ENCODE measurements around the gene HSPA12B. TPM values are rescaled to one million over a fixed set of nuclear protein-coding genes. Genes with fewer than 3 reads are reported as not detected.

Gene HSPA12B
- polyA plus RNA-seq, 1 of the 3 experiments (the other 2 are of a cell fraction) = 0.46 TPM

DNA sequence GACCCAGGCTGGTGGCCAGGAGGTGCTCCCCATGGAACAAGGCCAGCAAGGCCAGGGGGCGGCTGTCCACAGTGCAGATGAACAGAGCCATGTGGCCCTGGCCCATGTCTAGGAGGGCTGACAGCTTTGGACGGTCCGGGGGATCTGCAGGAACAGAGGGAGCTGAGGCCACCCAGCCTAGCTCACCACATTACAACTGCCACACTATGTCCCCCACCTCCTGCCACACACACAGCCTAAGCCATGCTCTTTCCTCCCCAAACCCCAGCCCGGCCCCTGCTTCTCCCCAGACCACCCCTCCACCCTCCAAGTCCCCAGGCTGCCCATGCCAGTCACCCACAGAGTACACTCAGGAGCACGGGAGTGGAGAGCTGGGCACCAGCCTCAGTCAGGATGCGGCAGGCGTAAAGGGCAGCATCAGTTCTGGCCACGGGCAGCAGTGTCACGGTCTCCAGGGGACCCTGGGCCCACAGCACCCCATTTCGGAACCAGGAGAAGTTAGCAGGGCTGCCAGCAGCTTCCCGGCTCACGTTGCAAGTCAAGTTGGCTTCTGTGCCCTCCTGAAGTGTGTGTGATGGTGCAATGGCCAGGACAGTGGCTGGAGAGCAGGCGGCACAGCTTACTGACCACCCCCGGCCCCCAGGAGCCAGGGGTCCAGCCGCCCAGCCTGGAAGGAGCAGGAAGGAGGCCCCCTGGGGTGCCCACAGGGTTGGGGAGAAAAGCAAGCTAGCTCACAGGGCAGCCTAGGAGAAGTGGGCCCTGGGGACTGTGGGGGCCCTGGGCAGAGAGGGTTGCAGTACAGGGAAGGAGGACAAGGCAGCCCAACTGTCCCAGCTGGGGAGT is 35.5 kb upstream of the HSPA12B start (continued):
- no peak for TF ChIP-seq IRF3 (IDR thresholded peaks at IDR 0.05; ENCODE audit: low read depth, low read length)
- no peak for TF ChIP-seq RCOR1 (IDR thresholded peaks at IDR 0.05; ENCODE audit: low read length)
- TF ChIP-seq, protein P1, sequence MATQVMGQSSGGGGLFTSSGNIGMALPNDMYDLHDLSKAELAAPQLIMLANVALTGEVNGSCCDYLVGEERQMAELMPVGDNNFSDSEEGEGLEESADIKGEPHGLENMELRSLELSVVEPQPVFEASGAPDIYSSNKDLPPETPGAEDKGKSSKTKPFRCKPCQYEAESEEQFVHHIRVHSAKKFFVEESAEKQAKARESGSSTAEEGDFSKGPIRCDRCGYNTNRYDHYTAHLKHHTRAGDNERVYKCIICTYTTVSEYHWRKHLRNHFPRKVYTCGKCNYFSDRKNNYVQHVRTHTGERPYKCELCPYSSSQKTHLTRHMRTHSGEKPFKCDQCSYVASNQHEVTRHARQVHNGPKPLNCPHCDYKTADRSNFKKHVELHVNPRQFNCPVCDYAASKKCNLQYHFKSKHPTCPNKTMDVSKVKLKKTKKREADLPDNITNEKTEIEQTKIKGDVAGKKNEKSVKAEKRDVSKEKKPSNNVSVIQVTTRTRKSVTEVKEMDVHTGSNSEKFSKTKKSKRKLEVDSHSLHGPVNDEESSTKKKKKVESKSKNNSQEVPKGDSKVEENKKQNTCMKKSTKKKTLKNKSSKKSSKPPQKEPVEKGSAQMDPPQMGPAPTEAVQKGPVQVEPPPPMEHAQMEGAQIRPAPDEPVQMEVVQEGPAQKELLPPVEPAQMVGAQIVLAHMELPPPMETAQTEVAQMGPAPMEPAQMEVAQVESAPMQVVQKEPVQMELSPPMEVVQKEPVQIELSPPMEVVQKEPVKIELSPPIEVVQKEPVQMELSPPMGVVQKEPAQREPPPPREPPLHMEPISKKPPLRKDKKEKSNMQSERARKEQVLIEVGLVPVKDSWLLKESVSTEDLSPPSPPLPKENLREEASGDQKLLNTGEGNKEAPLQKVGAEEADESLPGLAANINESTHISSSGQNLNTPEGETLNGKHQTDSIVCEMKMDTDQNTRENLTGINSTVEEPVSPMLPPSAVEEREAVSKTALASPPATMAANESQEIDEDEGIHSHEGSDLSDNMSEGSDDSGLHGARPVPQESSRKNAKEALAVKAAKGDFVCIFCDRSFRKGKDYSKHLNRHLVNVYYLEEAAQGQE (IDR thresholded peaks at IDR 0.05; ENCODE audit: low read depth, low read length) = no peak
- TF ChIP-seq FOXM1 (IDR thresholded peaks at IDR 0.05; ENCODE audit: low read depth) = no peak
- TF ChIP-seq FOSL2 (IDR thresholded peaks at IDR 0.05; ENCODE audit: borderline replicate concordance, low read depth) = no peak
- no peak for TF ChIP-seq FOXJ3 (CRISPR knock-in tag; IDR thresholded peaks at IDR 0.05)
- no peak for TF ChIP-seq USF1 (IDR thresholded peaks at IDR 0.05; ENCODE audit: borderline replicate concordance, low read depth)

GRCh38 chr20:3697588-3698305 is 34.7 kb upstream of the HSPA12B start:
- H3K27ac ChIP-seq (ENCODE audit: low read depth in 2 of 2, low read length in 1 of 2) = no peak overlapping the region
- H3K4me1 ChIP-seq (ENCODE audit: control insufficient read depth in 1 of 2, insufficient read depth in 2 of 2, low read depth in 1 of 2, low read length in 1 of 2) = no peaks in the 10 kb centered on the region
- no peaks in the 10 kb centered on the region for H3F3A ChIP-seq (replicated peaks; ENCODE audit: insufficient read depth)
- H3K36me3 ChIP-seq (replicated peaks in 1 of 2; ENCODE audit: control insufficient read depth in 1 of 2, insufficient read depth in 2 of 2, low read length in 1 of 2) = no peaks in the 10 kb centered on the region
- WGBS (ENCODE audit: low lambda C conversion rate) = 48% methylated on average over 8 of the region's 18 CpGs
- DNase-seq = no peak
- H3K4me2 ChIP-seq = no peak overlapping the region
- no peaks in the 10 kb centered on the region for H3K9me3 ChIP-seq
- TF ChIP-seq EP300 (IDR thresholded peaks at IDR 0.05; ENCODE audit: borderline replicate concordance in 1 of 2, low read depth in 1 of 2, low read length in 1 of 2) = no peak
- no peak for TF ChIP-seq TCF12 (IDR thresholded peaks at IDR 0.05)
- no peak for TF ChIP-seq MEF2A (IDR thresholded peaks at IDR 0.05; ENCODE audit: borderline replicate concordance, low read depth)
- TF ChIP-seq PBX3 (IDR thresholded peaks at IDR 0.05) = no peak
- ChIA-PET CTCF (interaction anchor here (0.7 to 5.8 kb wide), 6 partner anchors 10 to 134 kb away, joined by 3 to 58 read pairs (median 6); no protein-coding TSS in a partner anchor), POLR2A (no interaction called here)
- H3K79me2 ChIP-seq (ENCODE audit: insufficient read depth) = no peaks in the 10 kb centered on the region
- H3K27me3 ChIP-seq (ENCODE audit: insufficient read depth) = no peaks in the 10 kb centered on the region
- no peaks in the 10 kb centered on the region for H3K9me2 ChIP-seq
- H4K20me1 ChIP-seq (ENCODE audit: insufficient read depth) = no peaks in the 10 kb centered on the region
- no peak overlapping the region for H3K9ac ChIP-seq
- no peak overlapping the region for H3K4me3 ChIP-seq (ENCODE audit: low read depth in 2 of 2, low read length in 1 of 2)
- H2AFZ ChIP-seq (ENCODE audit: low read depth) = no peak overlapping the region
